ENCODE results near the gene EHD3.

The EHD3 gene

DNA sequence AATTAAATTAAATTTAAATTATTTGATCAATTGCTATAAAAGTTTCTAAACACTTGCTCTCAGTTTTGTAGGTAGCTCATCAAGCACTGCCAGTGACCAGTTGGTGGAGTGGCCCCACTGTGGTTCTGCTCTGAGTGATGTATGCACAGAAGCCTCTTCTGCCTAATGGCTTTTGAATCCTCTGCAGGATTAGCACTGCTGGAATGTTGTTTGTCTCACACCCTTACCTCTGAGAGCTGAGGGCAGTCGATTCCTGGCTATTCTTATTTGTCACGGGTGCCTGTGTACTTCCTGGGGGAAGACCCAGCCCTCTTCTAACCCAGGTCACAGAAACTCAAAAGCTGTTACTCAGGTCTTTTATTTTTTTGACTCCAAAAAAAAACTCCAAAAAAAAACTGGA, 26.2 kb upstream of the EHD3 start:
- DNase-seq (ENCODE audit: low spot score), result no peak
- H3K4me3 ChIP-seq, result no peak overlapping the region
- TF ChIP-seq, protein P1, sequence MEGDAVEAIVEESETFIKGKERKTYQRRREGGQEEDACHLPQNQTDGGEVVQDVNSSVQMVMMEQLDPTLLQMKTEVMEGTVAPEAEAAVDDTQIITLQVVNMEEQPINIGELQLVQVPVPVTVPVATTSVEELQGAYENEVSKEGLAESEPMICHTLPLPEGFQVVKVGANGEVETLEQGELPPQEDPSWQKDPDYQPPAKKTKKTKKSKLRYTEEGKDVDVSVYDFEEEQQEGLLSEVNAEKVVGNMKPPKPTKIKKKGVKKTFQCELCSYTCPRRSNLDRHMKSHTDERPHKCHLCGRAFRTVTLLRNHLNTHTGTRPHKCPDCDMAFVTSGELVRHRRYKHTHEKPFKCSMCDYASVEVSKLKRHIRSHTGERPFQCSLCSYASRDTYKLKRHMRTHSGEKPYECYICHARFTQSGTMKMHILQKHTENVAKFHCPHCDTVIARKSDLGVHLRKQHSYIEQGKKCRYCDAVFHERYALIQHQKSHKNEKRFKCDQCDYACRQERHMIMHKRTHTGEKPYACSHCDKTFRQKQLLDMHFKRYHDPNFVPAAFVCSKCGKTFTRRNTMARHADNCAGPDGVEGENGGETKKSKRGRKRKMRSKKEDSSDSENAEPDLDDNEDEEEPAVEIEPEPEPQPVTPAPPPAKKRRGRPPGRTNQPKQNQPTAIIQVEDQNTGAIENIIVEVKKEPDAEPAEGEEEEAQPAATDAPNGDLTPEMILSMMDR (IDR thresholded peaks at IDR 0.05), result no peak
- no peak overlapping the region for H3K27ac ChIP-seq

DNA sequence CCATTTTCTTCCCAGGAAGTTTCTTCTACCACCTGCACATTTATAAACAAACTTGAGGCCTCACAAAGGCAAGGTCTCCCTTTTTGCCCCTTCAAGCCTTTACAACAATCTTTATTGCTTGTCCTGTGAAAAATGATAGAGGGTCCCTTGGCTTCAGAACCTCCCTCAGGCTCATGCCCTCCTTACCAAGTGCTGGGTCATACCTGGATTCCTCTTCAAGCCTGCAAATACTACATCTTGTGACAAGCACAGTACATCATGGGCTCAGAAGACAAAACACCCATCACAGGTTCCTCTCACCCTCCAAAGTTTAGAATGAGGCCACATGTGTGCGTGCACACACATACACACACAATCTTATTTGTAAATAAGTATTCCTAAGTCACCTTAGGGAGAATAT, 25.7 kb upstream of the EHD3 start:
- no peak overlapping the region for H3K27ac ChIP-seq
- no peak overlapping the region for H3K4me3 ChIP-seq
- TF ChIP-seq, protein P1 (IDR thresholded peaks at IDR 0.05), result no peak
- no peak for DNase-seq (ENCODE audit: low spot score)

DNA sequence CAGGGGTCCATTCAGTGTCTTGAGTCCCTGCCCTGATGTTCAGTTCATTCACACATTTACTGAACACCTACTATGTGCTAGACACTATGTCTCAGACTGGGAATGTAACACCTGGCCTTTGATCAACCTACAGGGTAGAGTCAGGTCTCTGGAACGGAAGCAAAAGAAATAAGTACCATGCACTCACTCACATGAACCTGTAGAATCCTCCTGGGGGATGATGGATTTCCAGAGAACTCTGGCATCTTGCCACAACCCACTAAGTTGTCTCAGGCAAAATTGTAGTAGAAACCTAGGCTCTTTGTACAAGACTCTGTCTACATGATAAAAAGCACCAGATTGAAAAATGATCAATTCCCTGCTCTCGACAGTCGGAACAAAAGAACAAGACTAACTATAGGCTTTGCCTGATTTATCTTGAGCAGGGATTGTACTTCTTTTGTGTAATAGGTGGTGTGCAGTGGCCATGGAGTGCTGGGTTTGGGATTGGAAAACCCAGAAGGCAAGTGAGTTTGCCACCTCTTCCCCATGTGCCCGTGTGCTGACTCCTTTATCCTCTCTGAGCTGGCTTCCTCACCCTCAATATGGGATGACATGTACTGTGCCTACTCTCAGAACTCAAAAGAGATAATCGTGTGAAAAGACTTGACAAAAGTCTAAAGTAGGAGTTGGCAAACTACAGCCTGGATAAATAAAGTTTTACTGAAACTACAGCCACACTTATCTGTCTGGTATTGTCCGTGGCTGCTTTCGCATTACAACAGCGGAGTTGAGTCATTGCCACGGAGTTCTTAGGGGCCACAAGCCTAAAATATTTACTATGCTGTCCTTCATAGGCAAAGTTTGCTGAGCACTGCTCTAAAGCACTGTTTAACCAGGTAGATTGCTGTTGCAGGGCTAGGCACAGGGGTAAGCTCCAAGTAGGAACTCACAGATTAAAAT, 21.0 kb upstream of the EHD3 start:
- DNase-seq (ENCODE audit: low spot score), result peak; percentile 16
- H3K4me3 ChIP-seq, result no peak overlapping the region
- TF ChIP-seq, protein P1 (IDR thresholded peaks at IDR 0.05), result no peak
- H3K27ac ChIP-seq, result no peak overlapping the region

DNA sequence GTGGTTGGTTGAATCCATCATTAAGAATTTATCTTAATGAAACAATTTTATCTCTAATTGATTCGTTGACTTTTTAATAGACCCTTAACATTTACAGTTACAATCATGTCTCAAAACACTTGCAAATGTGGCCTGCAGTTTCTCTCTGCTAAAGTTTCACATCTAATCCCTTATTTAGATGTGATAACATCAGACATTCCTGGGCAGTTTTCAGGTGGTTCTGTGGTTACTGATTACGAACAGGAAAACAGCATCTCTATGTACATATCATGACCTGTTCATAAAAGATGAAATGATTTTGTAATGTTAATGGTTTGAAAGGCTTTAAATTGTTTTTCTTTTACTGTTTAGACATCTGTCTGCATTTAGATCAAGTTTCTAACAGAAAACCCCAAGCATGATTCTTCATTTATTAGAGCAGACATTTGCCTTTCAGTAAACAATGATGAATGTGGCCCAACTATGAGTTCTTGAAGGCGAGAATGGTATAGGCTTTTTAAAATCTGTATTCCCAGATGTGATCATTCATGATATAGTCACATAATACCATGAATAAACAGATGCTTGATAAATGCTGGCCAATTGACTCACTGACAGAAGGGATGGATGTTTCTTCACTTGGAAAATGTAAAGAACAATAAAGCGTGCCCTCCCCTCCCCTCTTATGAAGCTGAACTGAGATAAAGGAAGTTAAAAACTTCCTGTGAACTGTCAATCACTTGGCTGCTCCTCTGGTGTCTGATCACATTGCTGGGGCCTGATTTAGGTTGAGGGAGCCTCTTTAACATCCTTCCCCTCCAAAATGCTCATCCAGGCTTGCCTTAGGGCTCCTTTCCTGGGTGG, 20.1 kb upstream of the EHD3 start:
- Histone ChIP-seq H3K27ac (no peak overlapping the region), H3K4me3 (no peak overlapping the region)
- TF ChIP-seq, protein P1 (IDR thresholded peaks at IDR 0.05), result no peak
- no peak for DNase-seq (ENCODE audit: low spot score)

DNA sequence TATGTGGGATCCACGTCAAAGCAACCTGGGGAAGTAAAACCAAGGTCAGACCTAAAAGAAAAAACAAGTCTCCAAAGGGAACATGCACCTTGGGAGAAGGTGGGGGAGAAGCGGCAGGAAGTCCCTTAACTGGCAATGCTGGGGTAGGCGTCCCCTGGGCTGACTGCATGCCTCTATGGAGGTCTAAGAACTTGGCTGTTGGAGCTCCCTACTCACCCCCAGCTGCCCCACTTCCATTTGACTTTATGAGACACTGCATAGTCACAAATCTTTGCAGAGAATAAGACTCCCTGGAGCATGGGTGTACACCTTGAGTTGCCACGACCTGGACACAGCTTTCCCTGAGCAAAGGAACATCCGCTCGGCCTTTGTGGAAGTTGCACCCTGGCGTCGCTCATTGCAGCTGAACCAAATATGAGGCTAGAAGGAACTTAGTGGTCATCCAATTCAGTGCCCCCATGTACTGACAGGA, 19.5 kb upstream of the EHD3 start:
- Histone ChIP-seq H3K27ac (no peak overlapping the region), H3K4me3 (no peak overlapping the region)
- TF ChIP-seq, protein P1 (IDR thresholded peaks at IDR 0.05), result no peak
- peak; percentile 55 for DNase-seq (ENCODE audit: low spot score)

DNA sequence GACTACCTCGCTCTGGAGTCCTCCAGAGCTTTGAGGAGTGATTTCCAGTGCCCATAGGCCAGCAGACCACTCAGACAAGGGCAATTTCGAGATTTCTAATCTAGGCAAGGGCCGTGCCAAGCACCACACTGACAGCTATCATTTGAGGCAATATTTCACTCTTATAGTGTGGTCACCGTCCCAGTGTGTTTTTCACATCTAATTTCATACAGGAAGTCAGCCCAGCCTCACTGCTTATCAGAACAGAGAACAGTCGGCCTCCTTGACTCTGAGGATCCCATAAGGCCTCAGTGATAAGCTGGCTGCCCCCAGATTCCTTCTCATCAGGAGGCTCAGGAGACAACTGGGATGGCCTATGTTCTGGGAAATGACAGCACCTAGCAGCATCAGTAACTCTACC, 17.2 kb upstream of the EHD3 start:
- H3K4me3 ChIP-seq, result no peak overlapping the region
- peak; percentile 41 for DNase-seq (ENCODE audit: low spot score)
- TF ChIP-seq, protein P1 (IDR thresholded peaks at IDR 0.05), result no peak
- H3K27ac ChIP-seq, result no peak overlapping the region

Measured in coronary artery (tissue), 2 donors.